ENCODE data around the gene ZNF594.
"Not testable (repeated sequence)": the region's sequence is repeated elsewhere in the genome, so short reads cannot be mapped to it uniquely, and the experiment has no call there.

Gene ZNF594

DNA sequence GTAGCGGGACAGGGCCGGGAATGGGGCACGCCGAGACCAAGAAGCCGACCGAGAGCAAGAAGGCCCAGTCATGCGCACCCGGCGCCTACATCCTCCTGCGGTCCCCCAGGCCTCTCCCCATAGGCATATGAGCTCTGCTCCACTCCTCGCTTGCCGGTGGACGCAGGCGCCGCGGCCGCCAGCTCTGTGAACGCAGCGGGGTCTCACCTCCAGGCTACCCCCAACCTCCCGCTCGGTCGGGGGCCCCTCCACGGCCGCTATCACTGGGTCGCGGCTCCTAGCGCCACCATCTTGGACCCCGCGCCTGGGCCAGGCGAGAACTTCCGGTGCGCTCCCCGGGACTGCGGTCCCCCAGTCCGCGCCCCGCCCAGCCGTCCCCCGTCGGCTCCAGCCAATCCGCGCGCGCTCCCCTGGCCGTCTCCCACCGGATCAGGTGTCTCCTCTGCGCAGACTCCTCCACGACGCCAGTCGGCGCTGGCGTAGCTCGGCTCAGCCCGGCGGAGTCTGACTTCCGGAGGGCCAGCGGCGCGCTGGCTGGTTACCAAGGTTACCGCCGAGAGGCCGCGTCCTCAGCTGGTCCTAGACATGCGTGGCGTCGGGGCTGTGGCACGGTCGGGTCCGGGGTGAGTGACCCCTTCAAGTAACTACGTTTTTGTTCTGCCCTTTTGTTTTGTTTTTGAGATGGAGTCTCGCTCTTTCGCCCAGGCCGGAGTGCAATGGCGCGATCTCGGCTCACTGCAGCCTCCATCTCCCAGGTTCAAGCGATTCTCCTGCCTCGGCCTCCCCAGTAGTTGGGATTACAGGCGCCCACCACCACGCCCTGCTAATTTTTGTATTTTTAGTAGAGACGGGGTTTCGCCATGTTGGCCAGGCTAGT is at the start of gene ZNF594:
TSS of gene ZNF594 (minus strand) at position 328 of the 877 bp plus-strand sequence. CDS start 7,612 bp downstream, outside the sequence.
- peak; percentile 55 for DNase-seq (ENCODE audit: low read depth, low spot score)
- H3K27ac ChIP-seq = peak within 1 kb of the TSS; percentile 15

DNA sequence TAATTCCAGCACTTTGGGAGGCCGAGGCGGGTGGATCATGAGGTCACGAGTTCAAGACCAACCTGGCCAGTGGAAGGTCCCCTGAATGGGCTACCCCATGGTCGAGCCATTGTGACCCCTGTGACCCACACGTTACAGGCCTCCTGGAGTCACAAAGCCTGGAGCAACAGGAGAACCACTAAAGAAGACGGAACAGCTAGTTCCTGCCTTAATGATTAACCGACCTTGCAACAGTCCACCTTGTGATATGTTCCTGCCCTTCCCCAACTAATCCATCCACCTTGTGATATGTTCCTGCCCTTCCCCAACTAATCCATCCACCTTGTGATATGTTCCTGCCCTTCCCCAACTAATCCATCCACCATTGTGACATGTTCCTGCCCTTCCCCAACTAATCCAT is 48.1 kb upstream of the ZNF594 start:
- not testable (repeated sequence) for DNase-seq (ENCODE audit: low read depth, low spot score); H3K27ac ChIP-seq

DNA sequence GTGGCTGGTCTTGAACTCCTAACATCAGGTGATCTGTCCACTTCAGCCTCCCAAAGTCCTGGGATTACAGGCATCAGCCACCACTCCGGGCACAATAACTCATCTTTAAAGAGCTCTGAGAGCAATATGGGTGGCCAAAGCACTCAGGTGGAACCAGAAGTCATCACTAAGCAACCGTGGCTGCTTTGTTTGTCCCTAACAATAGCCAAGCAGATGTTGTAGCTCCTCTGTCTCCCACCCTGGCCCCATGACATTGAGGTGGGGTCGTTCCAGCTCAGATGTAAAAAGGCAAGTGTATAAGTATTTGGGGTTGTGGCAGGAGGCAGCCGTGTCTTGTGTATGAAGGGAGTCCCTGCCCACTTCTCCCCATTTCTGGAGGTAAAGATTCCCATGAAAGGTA is 46.7 kb upstream of the ZNF594 start:
- no peak for DNase-seq (ENCODE audit: low read depth, low spot score)
- H3K27ac ChIP-seq = no peak overlapping the region

DNA sequence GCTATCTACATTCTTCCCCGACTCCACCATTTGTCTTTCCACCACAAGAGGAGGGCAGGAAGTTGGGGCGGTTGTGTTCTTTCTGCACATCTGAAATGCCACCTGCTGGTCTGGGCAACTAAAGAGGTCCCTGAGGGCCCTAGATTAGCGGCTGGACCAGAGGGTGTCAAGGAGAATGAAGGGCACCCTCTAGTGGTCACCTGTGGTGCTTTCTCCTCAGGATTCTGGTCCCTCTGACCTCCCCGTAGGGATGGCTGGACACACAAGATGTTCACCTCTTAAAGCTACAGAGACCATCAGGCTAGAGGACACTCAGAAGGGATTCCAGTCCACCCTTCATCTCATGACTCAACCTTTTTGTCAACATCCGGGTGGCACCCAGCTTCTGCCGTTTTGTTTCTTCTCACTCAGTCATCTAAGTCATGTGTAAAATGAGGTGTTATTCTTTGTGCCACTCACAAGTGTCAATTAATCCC is 45.9 kb upstream of the ZNF594 start:
- DNase-seq (ENCODE audit: low read depth, low spot score) = no peak
- no peak overlapping the region for H3K27ac ChIP-seq

DNA sequence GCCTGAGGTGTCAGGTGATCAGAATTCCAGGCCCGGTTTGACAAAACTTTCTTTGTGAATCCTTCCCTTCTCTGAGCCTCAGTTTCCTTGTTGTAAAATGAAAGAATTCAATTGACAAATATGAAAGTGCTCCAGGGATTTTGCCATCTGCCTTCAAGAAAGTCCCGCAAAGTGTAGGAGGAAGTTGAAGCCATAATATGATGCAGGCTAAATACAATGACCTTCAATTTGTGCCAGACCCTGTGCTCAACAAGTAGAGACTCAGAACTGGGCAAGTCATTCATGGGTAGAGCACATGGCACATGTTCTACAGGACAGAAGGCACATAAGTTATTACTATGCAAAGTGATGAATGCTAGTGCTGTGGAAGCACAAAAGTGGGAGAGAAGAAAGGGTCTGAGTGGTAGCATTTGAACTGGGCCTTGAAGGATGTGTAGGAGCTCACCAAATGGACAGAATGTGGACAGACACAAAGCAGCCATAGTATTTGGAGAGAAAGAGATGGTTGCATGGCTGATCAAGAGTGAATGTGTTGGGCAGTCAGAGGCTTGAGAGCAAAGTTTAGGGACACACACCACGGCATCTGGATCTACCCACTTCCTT is 45.4 kb upstream of the ZNF594 start:
- no peak overlapping the region for H3K27ac ChIP-seq
- DNase-seq (ENCODE audit: low read depth, low spot score) = no peak

DNA sequence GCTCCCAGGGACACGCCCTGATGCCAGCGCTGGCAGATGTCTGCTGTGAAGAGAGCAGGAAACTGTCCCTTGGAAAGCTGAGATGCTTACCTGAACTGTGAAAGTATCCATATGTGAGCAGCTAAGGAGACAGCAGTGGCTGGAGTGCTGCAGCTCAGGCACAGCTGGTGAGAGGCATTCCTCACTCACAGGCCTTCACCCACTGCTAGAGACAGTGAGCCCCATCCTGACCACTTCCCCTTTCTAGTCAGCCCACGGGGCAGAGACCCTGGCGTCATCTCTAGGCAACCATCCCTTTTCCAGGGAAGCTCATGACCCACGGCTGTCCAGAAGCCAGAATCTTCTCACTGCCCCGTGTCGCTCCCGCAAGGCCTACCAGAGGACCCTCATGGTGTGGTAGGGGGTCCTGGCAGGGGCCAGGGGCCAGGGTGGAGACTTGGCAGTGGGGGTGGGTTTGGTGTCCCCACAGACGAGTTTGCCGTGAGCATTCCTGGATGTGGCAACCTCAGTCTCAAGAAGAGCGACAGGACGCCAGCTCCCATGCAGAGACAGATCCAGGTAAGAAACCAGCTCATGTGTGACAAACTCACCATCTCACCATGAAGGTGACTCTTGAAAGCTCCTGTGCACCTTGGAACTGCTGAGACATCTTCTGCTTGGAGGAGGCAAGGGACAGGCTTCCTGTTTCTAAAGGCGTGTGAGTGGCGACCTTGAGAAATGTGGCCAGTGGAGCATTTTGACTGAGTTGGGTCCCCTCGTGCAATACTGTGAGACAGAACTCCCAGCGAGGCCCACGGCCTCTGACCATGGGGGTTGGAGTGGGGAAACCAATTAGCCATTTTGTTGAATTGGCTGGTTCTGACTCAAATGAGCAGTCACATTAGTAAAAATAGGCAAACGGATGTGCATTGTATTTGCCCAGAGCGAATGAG is 43.2 kb upstream of the ZNF594 start, which contains the start of gene SCIMP:
TSS of gene SCIMP (minus strand) at position 216 of the 932 bp plus-strand sequence. CDS start at position 111, 105 bp downstream.
- no peak within 1 kb of the TSS for H3K27ac ChIP-seq
- no peak for DNase-seq (ENCODE audit: low read depth, low spot score)

DNA sequence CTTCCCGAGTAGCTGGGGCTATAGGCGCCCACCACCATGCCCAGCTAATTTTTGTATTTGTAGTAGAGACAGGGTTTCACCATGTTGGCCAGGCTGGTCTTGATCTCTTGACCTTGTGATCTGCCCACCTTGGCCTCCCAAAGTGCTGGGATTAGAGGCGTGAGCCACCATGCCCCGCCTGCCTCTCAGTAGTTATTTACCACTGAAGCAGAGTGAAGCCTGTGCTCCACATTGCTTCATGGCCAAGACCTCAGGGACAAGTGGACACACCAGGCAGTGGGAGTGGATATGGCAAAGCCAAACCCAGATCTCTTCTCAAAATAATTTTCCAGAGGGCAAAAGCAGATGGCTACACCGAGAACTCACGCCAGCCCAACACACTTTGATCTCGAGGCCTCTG is 41.8 kb upstream of the ZNF594 start:
- H3K27ac ChIP-seq; DNase-seq (ENCODE audit: low read depth, low spot score): not testable (repeated sequence)

DNA sequence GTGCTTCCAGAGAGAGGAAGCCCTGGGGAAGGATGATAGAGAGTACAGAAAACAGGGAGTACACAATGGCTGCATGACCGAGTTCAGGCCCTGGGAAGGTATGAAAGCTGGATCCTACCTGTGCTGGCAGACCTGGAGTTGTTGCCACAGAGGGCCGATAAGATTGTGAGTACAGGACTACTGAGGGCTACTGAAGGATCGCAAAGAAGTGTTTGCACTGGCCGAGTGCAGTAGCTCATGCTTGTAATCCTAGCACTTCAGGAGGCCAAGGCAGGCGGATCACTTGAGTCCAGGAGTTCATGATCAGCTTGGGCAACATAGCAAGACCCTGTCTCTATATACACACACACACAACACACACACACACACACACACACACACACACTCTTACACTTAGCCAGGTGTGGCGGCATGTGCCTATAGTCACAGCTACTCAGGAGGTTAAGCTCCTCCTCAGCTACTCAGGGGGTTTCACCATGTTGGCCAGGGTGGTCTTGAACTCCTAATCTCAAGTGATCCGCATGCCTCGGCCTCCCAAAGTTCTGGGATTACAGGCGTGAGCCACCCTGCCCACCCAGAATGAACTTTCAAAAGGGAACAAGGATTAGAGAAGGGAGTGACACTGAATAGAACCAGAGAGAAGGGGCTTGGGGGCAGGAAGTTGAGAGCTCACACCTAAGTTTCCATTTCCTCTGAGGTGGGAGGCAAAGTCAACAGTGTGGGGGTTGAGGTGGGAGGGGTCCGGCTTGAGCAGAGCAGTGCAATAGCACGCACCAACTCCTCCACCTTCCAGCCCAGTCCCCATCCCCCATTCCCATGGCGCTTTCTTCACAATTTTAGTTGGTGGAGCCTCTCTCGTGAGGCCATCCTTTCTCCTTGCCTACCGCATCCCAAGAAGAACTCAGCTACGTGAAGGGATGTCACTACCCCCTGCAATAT is 35.5 kb upstream of the ZNF594 start:
- H3K27ac ChIP-seq = no peak overlapping the region
- no peak for DNase-seq (ENCODE audit: low read depth, low spot score)

DNA sequence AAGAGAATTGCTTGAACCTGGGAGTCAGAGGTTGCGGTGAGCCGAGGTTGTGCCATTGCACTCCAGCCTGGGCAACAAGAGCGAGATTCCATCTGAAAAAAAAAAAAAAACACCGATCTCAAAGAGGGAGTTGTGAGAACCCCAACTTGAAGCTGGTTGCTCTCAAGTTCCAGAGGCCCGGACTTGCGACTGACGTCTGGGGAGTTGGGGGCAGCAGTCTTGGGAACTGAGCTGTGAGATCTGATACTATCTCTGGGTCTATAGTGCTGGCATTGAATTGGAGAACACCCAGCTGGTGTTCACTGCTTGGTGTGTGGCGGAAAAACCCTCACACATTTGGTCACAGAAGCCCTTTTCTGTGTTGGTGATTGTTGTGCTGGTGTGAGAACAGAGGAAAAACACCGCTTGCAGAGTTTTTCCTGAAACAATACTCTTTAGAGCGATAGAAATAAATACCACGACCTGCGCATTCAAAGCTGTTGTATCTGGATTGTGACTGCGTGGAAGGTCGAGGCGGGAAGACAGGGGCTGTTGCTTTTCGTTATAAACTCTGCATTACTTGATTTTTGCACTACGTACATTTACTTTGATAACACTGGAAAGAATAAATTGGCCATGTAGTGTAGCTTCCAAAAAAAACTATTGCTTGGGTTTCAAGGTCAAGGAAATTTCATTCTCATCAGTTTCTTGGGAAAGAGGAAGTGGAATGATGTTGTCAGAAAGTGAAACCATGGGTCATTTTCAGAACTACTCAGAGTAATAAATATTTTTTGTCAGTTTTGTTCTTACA is 34.2 kb upstream of the ZNF594 start:
- DNase-seq (ENCODE audit: low read depth, low spot score) = no peak
- H3K27ac ChIP-seq = no peak overlapping the region

DNA sequence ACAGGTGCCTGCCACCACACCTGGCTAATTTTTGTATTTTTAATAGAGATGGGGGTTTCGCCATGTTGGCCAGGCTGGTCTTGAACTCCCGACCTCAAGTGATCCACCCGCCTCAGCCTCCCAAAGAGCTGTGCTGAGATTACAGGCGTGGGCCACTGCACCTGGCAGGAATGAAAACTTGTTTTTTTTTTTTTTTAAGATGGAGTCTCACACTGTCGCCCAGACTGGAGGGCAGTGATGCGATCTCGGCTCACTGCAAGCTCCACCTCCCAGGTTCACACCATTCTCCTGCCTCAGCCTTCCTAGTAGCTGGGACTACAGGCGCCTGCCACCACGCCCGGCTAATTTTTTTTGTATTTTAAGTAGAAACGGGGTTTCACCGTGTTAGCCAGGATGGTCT is 30.2 kb upstream of the ZNF594 start:
- not testable (repeated sequence) for H3K27ac ChIP-seq; DNase-seq (ENCODE audit: low read depth, low spot score)

DNA sequence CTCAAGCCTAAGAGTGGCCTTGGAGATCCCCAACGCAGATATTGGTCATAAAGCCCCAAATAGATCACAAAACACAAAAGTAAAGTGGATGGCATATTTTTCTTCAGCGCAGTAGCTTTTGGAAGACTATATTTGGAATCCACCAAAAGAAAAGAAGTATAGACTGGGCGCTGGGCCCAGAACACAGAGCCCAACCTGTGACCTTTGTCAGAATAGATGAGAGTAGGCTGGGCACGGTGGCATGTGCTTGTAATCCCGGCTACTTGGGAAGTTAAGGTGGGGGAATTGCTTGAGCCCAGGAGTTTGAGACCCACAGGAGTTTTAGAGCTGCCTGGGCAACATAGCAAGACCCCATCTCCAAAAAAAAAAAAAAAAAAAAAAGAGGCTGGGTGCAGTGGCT is 28.4 kb upstream of the ZNF594 start:
- H3K27ac ChIP-seq = no peak overlapping the region

DNA sequence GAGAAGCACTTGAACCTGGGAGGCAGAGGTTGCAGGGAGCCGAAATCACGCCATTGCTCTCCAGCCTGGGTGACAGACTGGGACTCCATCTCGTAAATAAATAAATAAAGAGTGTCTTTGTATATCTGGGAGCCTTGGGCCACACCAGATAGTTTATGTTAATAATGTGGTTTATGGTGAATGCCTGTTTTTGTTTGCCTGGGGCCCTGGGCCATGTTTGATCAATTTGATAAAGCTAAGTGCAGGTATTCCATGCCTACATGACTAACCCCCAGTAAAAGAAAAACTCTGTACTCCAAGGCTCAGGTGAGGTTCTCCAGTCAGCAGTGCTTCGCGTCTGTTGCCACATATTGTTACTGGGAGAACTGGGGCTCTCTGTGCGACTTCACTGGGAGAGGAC is 27.9 kb upstream of the ZNF594 start:
- DNase-seq (ENCODE audit: low read depth, low spot score) = no peak
- no peak overlapping the region for H3K27ac ChIP-seq

More for the DNA sequence above, 28.4 kb upstream of the ZNF594 start:
- no peak for DNase-seq (ENCODE audit: low read depth, low spot score)

DNA sequence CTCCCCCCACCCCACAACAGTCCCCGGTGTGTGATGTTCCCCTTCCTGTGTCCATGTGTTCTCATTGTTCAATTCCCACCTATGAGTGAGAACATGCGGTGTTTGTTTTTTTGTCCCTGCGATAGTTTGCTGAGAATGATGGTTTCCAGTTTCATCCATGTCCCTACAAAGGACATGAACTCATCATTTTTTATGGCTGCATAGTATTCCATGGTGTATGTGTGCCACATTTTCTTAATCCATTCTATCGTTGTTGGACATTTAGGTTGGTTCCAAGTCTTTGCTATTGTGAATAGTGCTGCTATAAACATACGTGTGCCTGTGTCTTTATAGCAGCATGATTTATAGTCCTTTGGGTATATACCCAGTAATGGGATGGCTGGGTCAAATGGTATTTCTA is 25.9 kb upstream of the ZNF594 start:
- DNase-seq (ENCODE audit: low read depth, low spot score); H3K27ac ChIP-seq: not testable (repeated sequence)

DNA sequence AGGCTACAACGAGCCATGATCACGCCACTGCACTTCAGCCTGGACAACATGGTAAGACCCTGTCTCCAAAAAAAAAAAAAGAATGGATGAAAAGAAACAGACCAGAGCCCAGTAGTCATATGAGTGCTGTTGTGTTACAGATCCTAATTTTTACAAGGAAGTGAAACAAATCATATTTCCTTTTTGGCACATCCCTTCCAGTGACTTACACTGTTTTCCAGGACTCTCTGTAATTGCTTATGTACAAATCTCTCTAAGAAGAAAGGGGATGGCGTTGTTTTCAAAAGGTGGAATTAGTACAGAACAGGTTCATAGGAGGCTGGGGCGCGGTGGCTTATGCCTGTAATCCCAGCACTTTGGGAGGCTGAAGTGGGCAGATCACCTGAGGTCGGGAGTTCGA is 19.8 kb upstream of the ZNF594 start:
- H3K27ac ChIP-seq = no peak overlapping the region
- DNase-seq (ENCODE audit: low read depth, low spot score) = no peak

DNA sequence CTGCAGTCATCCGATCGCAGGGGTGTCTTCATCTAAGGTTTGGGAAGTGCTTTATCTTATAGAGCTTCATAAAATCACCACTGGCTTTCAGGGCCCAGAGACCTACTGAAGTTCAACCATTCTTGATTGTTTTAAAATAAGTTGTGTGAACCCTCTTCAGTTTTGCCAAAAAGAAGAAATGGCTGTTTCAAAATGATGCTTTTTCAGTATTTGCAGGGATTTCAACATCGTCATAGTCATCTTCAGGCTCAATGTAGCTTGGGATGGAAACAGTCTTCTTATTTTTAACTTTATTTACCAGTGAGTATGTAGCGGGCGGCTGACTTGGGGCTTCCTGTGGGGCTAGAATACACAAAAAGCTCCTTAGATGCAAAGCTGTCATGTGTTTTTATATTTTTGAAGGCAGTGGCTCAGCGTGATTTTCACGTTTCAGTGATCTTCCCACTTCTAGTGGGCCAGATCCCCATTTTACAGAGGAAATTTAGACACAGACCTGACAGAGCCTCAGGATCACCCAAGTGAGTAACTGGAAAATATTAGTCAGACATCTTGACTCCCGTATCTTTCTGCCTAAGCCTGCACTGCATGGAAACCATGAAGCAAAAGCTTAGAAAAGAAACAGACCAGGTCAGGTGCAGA is 19.1 kb upstream of the ZNF594 start:
- DNase-seq (ENCODE audit: low read depth, low spot score) = no peak
- H3K27ac ChIP-seq = no peak overlapping the region

DNA sequence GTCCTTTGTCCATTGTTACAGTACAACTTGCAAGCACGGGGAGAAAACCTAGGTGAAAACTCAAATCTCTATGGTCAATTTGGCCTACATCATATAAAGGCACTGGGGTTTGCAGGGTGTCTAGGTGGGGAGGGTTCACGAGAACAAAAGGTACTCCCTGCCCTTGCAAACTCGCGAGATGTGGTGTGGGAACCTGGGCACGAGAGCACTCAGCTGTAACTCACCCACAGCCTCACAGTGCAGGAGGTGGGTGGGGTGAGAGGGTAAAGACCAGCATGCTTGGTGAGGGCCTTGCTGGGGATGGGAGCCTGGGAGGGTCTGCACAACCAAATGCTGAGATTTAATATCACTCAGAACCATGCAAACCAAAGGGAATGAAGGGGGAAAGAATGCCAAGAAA is 18.4 kb upstream of the ZNF594 start:
- DNase-seq (ENCODE audit: low read depth, low spot score) = no peak
- no peak overlapping the region for H3K27ac ChIP-seq

DNA sequence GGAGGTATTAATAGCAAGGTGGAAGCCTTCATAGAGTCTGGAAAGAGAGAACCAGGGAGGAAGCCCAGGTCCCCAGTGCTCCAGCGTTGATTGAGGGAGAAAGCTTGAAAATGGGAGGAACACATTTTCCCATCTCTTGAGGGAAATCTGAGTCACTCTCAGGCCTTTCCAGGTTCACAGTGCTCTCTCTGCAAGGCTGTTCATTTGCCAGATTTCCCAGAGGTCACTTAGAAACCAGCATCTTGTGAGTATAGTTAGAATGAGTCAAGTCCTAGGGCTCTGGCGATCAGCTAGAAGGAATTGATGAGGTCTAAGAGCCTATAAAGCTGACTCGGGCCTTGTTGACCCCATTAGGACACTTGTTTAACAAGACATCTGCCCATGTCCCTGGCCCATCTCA is 17.7 kb upstream of the ZNF594 start:
- no peak overlapping the region for H3K27ac ChIP-seq

DNA sequence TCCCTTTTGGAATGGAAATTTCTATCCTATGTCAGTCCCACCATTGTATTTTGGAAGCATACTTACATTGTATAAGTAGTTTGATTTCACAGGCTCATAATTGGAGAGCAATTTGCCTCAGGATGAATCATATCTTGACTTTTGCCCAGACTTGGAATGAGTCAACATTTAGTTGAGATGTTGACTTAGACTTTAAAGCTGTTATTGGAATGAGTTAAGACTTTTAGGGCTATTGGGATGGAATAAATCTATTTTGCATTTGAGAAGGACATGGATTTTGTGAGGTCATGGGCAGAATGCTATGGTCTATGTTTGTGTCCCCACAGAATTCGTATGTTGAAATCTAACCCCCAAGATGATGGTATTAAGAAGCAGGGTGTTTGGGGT is 12.2 kb upstream of the ZNF594 start:
- no peak for DNase-seq (ENCODE audit: low read depth, low spot score)
- no peak overlapping the region for H3K27ac ChIP-seq

More for the DNA sequence above, 17.7 kb upstream of the ZNF594 start:
- DNase-seq (ENCODE audit: low read depth, low spot score) = no peak

Measured in epithelial cell of prostate (primary cell).